Measurements from ENCODE around the gene MSRB3.

The MSRB3 gene

GRCh38 chr12:65364046-65364445 is 85.6 kb downstream of the MSRB3 start:
- H3K4me3 ChIP-seq (ENCODE audit: low read length in 2 of 2): no peak overlapping the region
- H4K91ac ChIP-seq (ENCODE audit: low read depth, low read length, poor library complexity): no peak overlapping the region
- H3K4me1 ChIP-seq (ENCODE audit: control insufficient read depth in 2 of 2, insufficient read depth in 1 of 2, low read depth in 1 of 2, low read length in 2 of 2): peaks cover 5 to 13% of the 10 kb centered on the region in 2 donors
- H3K14ac ChIP-seq (ENCODE audit: low read length): no peak overlapping the region
- H3K9ac ChIP-seq (ENCODE audit: low read depth, low read length, poor library complexity): no peak overlapping the region
- H3K27ac ChIP-seq (replicated peaks; ENCODE audit: low read length): no peak overlapping the region
- no peaks in the 10 kb centered on the region for H3K79me1 ChIP-seq (ENCODE audit: low read depth, low read length)
- H2BK15ac ChIP-seq (ENCODE audit: low read length): no peak overlapping the region
- H3K4ac ChIP-seq (ENCODE audit: low read length): no peak overlapping the region
- H2BK120ac ChIP-seq (ENCODE audit: low read depth, low read length): no peak overlapping the region
- WGBS, 2 donors (ENCODE audit: extremely low coverage in 2 of 2, insufficient read length in 2 of 2, insufficient replicate concordance in 1 of 2): no CpG with 5 or more reads among the region's 1 CpG
- H3K9me3 ChIP-seq (replicated peaks in 1 of 2; ENCODE audit: control insufficient read depth in 2 of 2, insufficient read depth in 1 of 2, low read depth in 1 of 2, low read length in 2 of 2): no peaks in the 10 kb centered on the region
- no peak overlapping the region for H2AFZ ChIP-seq (ENCODE audit: low read length)
- no peak overlapping the region for H3K4me2 ChIP-seq (ENCODE audit: insufficient read depth, low read length, poor library complexity, severe bottlenecking)
- H3K18ac ChIP-seq (ENCODE audit: low read length): no peak overlapping the region
- no peak overlapping the region for H3K23ac ChIP-seq (ENCODE audit: low read depth, low read length, poor library complexity)
- DNase-seq (ENCODE audit: low spot score): no peak
- H2BK5ac ChIP-seq (ENCODE audit: low read length): no peak overlapping the region
- no peak overlapping the region for H4K8ac ChIP-seq (ENCODE audit: low read depth, low read length)
- H3K36me3 ChIP-seq (replicated peaks in 1 of 2; ENCODE audit: control insufficient read depth in 2 of 2, insufficient read depth in 2 of 2, low read length in 2 of 2): no peaks in the 10 kb centered on the region
- H3K27me3 ChIP-seq (ENCODE audit: control insufficient read depth in 3 of 3, insufficient read depth in 3 of 3, low read depth in 1 of 3, low read length in 3 of 3): no peaks in the 10 kb centered on the region
- H2AK5ac ChIP-seq (ENCODE audit: low read depth, low read length): no peak overlapping the region
- no peak overlapping the region for H2BK12ac ChIP-seq (ENCODE audit: low read length)

GRCh38 chr12:65367396-65367795 is 88.9 kb downstream of the MSRB3 start:
- no peak overlapping the region for H3K4me2 ChIP-seq (ENCODE audit: insufficient read depth, low read length, poor library complexity, severe bottlenecking)
- no peak overlapping the region for H3K14ac ChIP-seq (ENCODE audit: low read length)
- no peak overlapping the region for H3K23ac ChIP-seq (ENCODE audit: low read depth, low read length, poor library complexity)
- no peaks in the 10 kb centered on the region for H3K27me3 ChIP-seq (ENCODE audit: control insufficient read depth in 3 of 3, insufficient read depth in 3 of 3, low read depth in 1 of 3, low read length in 3 of 3)
- no peak overlapping the region for H3K4ac ChIP-seq (ENCODE audit: low read length)
- no peak overlapping the region for H3K18ac ChIP-seq (ENCODE audit: low read length)
- no peaks in the 10 kb centered on the region for H3K36me3 ChIP-seq (replicated peaks in 1 of 2; ENCODE audit: control insufficient read depth in 2 of 2, insufficient read depth in 2 of 2, low read length in 2 of 2)
- no peak overlapping the region for H3K27ac ChIP-seq (replicated peaks; ENCODE audit: low read length)
- no peak overlapping the region for H2BK15ac ChIP-seq (ENCODE audit: low read length)
- no peak for DNase-seq (ENCODE audit: low spot score)
- H3K9ac ChIP-seq (ENCODE audit: low read depth, low read length, poor library complexity): no peak overlapping the region
- no peak overlapping the region for H3K4me3 ChIP-seq (ENCODE audit: low read length in 2 of 2)
- H2AFZ ChIP-seq (ENCODE audit: low read length): no peak overlapping the region
- H3K4me1 ChIP-seq (ENCODE audit: control insufficient read depth in 2 of 2, insufficient read depth in 1 of 2, low read depth in 1 of 2, low read length in 2 of 2): peaks cover 5 to 10% of the 10 kb centered on the region in 2 donors
- no peak overlapping the region for H2BK120ac ChIP-seq (ENCODE audit: low read depth, low read length)
- no peak overlapping the region for H2BK5ac ChIP-seq (ENCODE audit: low read length)
- H4K91ac ChIP-seq (ENCODE audit: low read depth, low read length, poor library complexity): no peak overlapping the region
- H3K9me3 ChIP-seq (replicated peaks in 1 of 2; ENCODE audit: control insufficient read depth in 2 of 2, insufficient read depth in 1 of 2, low read depth in 1 of 2, low read length in 2 of 2): no peaks in the 10 kb centered on the region
- no peak overlapping the region for H2BK12ac ChIP-seq (ENCODE audit: low read length)
- no peaks in the 10 kb centered on the region for H3K79me1 ChIP-seq (ENCODE audit: low read depth, low read length)
- no peak overlapping the region for H4K8ac ChIP-seq (ENCODE audit: low read depth, low read length)
- no peak overlapping the region for H2AK5ac ChIP-seq (ENCODE audit: low read depth, low read length)

- H3K23ac ChIP-seq (ENCODE audit: low read depth, low read length, poor library complexity): no peak overlapping the region
- no peak overlapping the region for H2BK12ac ChIP-seq (ENCODE audit: low read length)
- no peaks in the 10 kb centered on the region for H3K9me3 ChIP-seq (replicated peaks in 1 of 2; ENCODE audit: control insufficient read depth in 2 of 2, insufficient read depth in 1 of 2, low read depth in 1 of 2, low read length in 2 of 2)
- peak overlapping the region; percentile 38 for H3K27ac ChIP-seq (replicated peaks; ENCODE audit: low read length)
- no peak overlapping the region for H3K9ac ChIP-seq (ENCODE audit: low read depth, low read length, poor library complexity)
- H2AFZ ChIP-seq (ENCODE audit: low read length): no peak overlapping the region
- H2AK5ac ChIP-seq (ENCODE audit: low read depth, low read length): no peak overlapping the region
- no peak overlapping the region for H2BK15ac ChIP-seq (ENCODE audit: low read length)
- H3K18ac ChIP-seq (ENCODE audit: low read length): no peak overlapping the region
- H3K14ac ChIP-seq (ENCODE audit: low read length): no peak overlapping the region
- H3K4me3 ChIP-seq (ENCODE audit: low read length in 2 of 2): no peak overlapping the region
- peak; percentile 12 for DNase-seq (ENCODE audit: low spot score)
- no peak overlapping the region for H2BK5ac ChIP-seq (ENCODE audit: low read length)
- no peaks in the 10 kb centered on the region for H3K79me1 ChIP-seq (ENCODE audit: low read depth, low read length)
- H2BK120ac ChIP-seq (ENCODE audit: low read depth, low read length): no peak overlapping the region
- no peak overlapping the region for H4K8ac ChIP-seq (ENCODE audit: low read depth, low read length)
- no peak overlapping the region for H3K4me2 ChIP-seq (ENCODE audit: insufficient read depth, low read length, poor library complexity, severe bottlenecking)
- H3K4me1 ChIP-seq (ENCODE audit: control insufficient read depth in 2 of 2, insufficient read depth in 1 of 2, low read depth in 1 of 2, low read length in 2 of 2): peaks cover 3 to 5% of the 10 kb centered on the region in 2 donors
- H4K91ac ChIP-seq (ENCODE audit: low read depth, low read length, poor library complexity): no peak overlapping the region
- no peaks in the 10 kb centered on the region for H3K27me3 ChIP-seq (ENCODE audit: control insufficient read depth in 3 of 3, insufficient read depth in 3 of 3, low read depth in 1 of 3, low read length in 3 of 3)
- no peaks in the 10 kb centered on the region for H3K36me3 ChIP-seq (replicated peaks in 1 of 2; ENCODE audit: control insufficient read depth in 2 of 2, insufficient read depth in 2 of 2, low read length in 2 of 2)
- H3K4ac ChIP-seq (ENCODE audit: low read length): no peak overlapping the region
- no CpG with 5 or more reads among the region's 4 CpGs for WGBS, 2 donors (ENCODE audit: extremely low coverage in 2 of 2, insufficient read length in 2 of 2, insufficient replicate concordance in 1 of 2)
Observed at GRCh38 chr12:65368055-65368454, 89.6 kb downstream of the MSRB3 start.

GRCh38 chr12:65372574-65372973 is 94.1 kb downstream of the MSRB3 start:
- no peak overlapping the region for H4K91ac ChIP-seq (ENCODE audit: low read depth, low read length, poor library complexity)
- no peak overlapping the region for H2BK120ac ChIP-seq (ENCODE audit: low read depth, low read length)
- H2AK5ac ChIP-seq (ENCODE audit: low read depth, low read length): no peak overlapping the region
- H3K14ac ChIP-seq (ENCODE audit: low read length): no peak overlapping the region
- H3K4me3 ChIP-seq (ENCODE audit: low read length in 2 of 2): no peak overlapping the region
- no peak overlapping the region for H2BK15ac ChIP-seq (ENCODE audit: low read length)
- H2AFZ ChIP-seq (ENCODE audit: low read length): no peak overlapping the region
- H3K4me1 ChIP-seq (ENCODE audit: control insufficient read depth in 2 of 2, insufficient read depth in 1 of 2, low read depth in 1 of 2, low read length in 2 of 2): peaks cover 0 to 4% of the 10 kb centered on the region in 2 donors
- H3K9me3 ChIP-seq (replicated peaks in 1 of 2; ENCODE audit: control insufficient read depth in 2 of 2, insufficient read depth in 1 of 2, low read depth in 1 of 2, low read length in 2 of 2): no peaks in the 10 kb centered on the region
- H4K8ac ChIP-seq (ENCODE audit: low read depth, low read length): no peak overlapping the region
- no peak overlapping the region for H3K4ac ChIP-seq (ENCODE audit: low read length)
- no peak overlapping the region for H3K9ac ChIP-seq (ENCODE audit: low read depth, low read length, poor library complexity)
- H3K36me3 ChIP-seq (replicated peaks in 1 of 2; ENCODE audit: control insufficient read depth in 2 of 2, insufficient read depth in 2 of 2, low read length in 2 of 2): no peaks in the 10 kb centered on the region
- no peak overlapping the region for H3K23ac ChIP-seq (ENCODE audit: low read depth, low read length, poor library complexity)
- no peak overlapping the region for H2BK12ac ChIP-seq (ENCODE audit: low read length)
- H3K4me2 ChIP-seq (ENCODE audit: insufficient read depth, low read length, poor library complexity, severe bottlenecking): no peak overlapping the region
- no peaks in the 10 kb centered on the region for H3K79me1 ChIP-seq (ENCODE audit: low read depth, low read length)
- H3K27ac ChIP-seq (replicated peaks; ENCODE audit: low read length): no peak overlapping the region
- no peak overlapping the region for H2BK5ac ChIP-seq (ENCODE audit: low read length)
- DNase-seq (ENCODE audit: low spot score): no peak
- no peaks in the 10 kb centered on the region for H3K27me3 ChIP-seq (ENCODE audit: control insufficient read depth in 3 of 3, insufficient read depth in 3 of 3, low read depth in 1 of 3, low read length in 3 of 3)
- H3K18ac ChIP-seq (ENCODE audit: low read length): no peak overlapping the region

Measured in neuronal stem cell (in vitro differentiated cells).